ENCODE measurements around the gene AANAT. TPM values are rescaled to one million over a fixed set of nuclear protein-coding genes. Genes with fewer than 3 reads are reported as not detected.

AANAT gene
- total RNA-seq, 1 experiment from 2014 or later, result not detected

DNA sequence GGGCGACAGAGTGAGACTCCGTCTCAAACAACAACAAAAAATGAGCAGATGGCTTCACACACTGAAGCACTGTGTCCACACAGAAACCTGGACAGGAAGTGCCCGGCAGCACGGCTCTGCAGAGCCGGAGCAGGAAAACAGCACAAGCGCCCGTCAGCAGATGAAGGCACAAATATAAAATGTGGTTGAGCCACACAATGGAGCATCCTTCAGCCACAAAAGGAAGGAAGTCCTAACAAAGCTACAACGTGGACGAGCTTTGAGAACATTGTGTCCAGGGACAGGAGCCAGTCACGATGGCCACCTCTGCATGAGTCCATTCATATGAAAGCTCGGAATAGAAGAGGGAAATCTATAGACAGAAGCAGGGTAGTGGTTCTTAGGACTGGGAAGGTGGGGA, 18.2 kb downstream of the AANAT start:
- DNase-seq (ENCODE audit: extremely low read depth, low read depth), result no peak

- no peak for DNase-seq (ENCODE audit: extremely low read depth, low read depth)
Observed at GRCh38 chr17:76487451-76488192, 20.2 kb downstream of the AANAT start.

- no peak for DNase-seq (ENCODE audit: extremely low read depth, low read depth)
Observed at GRCh38 chr17:76490112-76490710, 22.8 kb downstream of the AANAT start.

- DNase-seq (ENCODE audit: extremely low read depth, low read depth), result no peak
Observed at GRCh38 chr17:76491271-76492122, 24.1 kb downstream of the AANAT start.

GRCh38 chr17:76492123-76492988, 25.0 kb downstream of the AANAT start:
- DNase-seq (ENCODE audit: extremely low read depth, low read depth), result no peak

DNA sequence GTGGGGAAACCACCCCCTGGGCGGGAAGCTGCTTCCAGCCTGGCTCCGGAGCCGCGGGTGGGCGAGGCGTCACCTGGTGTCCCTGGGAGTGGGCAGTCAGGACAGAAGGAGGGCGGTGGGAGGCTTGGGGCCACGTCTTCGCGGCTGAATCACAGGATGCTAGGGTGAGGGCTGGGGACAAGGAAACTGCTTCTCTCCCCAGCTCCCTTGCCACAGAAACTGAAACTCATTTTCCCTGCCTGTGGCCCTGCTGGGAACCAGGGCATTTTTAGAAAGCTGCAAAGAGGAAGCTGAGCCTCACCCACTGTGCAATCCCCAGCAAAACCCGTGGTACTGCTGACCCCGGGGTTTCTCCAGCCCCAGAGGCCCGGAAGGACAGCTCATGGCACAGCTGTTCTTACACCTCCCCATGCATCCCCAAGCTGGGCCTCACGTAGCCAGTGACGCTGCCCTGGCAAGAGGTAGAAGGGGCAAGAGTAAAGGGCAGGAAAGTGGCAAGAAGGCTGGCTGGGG, 25.6 kb downstream of the AANAT start:
- no peak for DNase-seq (ENCODE audit: extremely low read depth, low read depth)

- no peak for DNase-seq (ENCODE audit: extremely low read depth, low read depth)
Observed at GRCh38 chr17:76493505-76494167, 26.2 kb downstream of the AANAT start.

DNA sequence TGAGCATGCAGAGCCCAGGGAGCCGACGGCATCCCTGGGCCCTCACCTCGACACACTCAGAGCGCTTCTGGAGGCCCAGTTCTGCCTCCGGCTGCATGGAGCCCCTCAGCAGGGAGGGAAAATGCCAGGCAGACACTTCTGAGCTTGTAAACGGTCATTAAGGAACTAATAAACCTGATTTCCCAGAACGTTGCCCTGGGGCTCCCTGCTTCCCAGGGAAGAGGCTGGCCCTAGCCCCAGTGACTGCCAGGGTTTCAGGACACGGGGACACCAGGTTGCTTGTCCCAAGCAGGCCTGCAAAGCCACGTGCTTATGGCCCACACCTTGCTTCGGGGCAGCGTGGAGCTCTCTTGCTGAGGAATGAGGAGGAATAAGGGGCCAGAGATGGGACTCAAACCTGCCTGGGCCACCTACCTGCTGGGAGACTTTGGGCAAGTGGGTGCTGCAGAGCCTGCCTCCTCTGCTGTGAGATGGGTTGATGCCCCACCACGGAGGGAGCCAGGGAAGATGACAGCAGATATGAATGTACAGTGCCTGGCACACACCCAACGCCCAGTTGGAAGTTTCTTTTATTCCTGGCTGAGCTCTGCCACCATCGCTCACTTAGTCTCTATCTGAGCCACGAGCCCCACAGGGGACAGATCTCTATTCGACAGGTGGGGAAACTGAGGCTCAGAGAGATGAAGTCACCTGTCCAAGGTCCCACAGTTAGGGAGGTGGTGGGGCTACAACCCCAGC, 28.4 kb downstream of the AANAT start:
- DNase-seq (ENCODE audit: extremely low read depth, low read depth), result no peak

GRCh38 chr17:76496464-76496863, 29.1 kb downstream of the AANAT start:
- no peak for DNase-seq (ENCODE audit: extremely low read depth, low read depth)

DNA sequence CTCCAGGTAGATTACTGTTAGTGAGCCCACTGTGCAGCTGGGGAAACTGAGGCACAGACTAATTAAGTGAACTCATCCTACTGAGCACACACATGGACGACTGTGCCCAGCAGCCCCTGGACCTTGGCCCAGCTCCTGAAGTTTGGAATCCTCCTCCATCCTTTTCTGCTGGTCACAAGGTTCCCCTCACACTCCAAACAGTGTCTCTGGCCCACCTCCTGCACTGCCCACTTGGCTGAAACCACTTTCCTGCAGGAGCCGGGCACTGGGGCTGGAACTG, 30.2 kb downstream of the AANAT start:
- DNase-seq (ENCODE audit: extremely low read depth, low read depth), result no peak

DNA sequence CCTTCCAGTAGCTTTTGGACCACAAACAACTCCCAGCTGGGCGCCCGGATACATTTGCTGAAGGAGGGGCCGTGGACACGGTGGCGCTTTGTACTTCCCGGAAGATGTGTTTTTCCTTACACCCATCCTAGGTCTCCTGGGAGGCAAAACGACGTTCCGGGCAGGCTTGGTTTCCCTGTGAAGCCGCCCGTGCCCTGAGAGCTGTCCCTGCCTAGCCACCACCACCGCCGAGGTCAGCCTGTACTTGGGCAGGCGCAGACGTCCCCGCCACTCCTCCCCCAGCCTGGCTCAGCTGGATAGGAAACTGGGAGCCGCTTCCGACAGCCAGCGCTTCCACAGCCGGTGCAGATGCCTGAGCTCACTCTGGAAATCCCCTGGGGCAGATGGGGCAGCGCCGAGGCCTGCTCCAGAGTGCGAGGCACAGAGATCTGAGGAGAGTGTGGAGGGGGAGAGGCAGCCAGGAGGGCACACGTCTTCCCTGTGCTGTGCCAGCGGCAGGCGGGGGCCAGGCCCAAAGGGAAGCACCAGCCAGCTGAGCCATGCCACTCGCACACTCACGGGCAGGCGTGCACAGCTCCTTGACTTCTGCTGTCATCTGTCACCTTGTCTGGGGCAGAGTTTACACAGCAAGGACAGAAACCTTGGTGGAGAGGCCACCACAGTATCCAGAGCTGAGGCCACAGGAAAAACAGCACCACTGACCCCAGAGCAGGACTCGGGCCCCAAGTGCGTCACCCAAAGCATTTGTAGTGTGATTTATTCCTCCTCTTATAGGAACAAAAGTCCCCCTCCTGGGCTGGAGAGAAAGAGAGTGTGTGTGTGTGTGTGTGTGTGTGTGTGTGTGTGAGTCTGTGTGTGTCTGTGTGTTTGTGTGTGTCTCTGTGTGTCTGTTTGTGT, 30.8 kb downstream of the AANAT start:
- DNase-seq (ENCODE audit: extremely low read depth, low read depth), result peak; percentile 44

DNA sequence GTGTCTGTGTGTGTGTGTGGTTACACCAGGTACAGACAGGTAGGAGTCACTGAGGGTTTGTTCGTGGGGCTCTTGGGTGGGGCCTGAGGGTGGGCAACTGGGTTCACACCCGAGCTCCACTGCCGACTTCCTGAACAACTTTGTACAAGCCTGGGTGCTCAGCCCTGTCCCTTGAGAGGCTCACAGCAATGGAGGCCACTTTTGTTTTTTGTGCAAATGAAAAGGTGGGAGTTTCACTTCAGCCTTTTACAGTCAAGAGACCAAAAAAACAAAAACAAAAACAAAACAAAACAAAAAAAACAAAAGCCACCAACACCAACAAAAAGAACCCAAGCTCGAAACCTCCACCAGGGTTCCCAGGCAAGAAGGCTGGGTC, 31.5 kb downstream of the AANAT start:
- no peak for DNase-seq (ENCODE audit: extremely low read depth, low read depth)

DNA sequence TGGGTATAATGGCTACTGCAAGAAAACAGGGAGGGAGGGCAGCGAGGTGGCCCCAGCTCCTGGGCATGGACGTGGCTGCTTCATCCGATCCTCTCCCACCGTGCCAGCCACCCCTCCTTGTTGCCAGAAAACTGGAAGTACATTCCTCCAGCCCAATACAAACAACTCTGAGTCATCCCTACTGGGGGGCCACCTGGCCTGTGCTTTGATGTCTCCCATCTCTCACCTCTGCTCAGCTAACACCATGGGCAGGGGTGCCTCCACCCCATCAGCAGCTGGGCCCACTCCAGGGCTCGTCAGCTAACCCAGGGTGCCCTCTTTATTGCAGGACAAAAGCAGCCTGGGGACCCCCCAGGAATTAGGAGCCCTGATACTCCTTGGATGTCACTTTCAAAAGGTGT, 31.9 kb downstream of the AANAT start:
- DNase-seq (ENCODE audit: extremely low read depth, low read depth), result no peak

- DNase-seq (ENCODE audit: extremely low read depth, low read depth), result no peak
Observed at GRCh38 chr17:76500074-76500746, 32.8 kb downstream of the AANAT start.

GRCh38 chr17:76500747-76501017, 33.3 kb downstream of the AANAT start:
- no peak for DNase-seq (ENCODE audit: extremely low read depth, low read depth)

DNA sequence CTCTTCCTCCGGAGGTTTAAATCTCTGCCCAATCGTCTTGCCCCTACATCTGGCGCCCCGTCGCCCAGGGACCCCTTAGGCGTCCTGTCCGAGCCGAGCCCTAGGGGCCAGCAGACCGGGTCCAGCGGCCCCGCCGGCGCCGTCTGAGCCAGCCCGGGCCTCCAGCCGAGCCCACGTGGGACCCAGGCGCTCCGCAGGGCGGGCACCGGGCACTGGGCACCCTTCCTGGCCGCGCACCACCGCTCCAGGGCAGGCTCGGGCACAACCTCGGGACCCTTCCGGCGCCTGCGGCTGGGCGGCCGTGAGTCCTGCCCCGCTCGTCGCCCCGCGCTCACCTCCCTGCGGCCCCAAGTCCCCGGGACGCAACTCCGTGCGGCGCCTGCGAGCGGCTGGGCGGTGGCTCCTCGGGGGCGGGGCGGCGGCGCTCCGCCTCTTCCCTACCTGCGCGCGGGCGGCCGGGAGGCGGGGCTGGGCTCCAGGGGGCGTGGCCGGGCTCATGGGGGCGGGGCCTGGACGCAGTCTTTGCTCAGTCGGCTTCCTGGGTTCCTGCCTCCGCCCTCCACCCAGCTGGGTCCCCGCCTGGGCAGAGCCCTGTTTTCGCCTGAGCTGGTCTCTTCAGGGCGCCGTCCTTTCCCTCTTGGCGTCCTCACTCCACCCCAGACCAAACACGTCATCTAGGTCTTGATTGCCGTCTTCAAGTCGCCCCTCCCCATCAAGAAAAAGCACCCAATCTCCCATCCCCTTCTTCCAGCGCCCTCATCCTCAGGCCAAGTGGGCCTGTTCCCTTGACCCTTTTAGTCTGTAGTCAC, 33.8 kb downstream of the AANAT start, which contains the start of gene RHBDF2:
Gene RHBDF2, minus strand, starts transcription at position 406 of the 809 bp plus-strand sequence. CDS start 19,899 bp downstream, outside the sequence.
- DNase-seq (ENCODE audit: extremely low read depth, low read depth), result peak; percentile 82

DNA sequence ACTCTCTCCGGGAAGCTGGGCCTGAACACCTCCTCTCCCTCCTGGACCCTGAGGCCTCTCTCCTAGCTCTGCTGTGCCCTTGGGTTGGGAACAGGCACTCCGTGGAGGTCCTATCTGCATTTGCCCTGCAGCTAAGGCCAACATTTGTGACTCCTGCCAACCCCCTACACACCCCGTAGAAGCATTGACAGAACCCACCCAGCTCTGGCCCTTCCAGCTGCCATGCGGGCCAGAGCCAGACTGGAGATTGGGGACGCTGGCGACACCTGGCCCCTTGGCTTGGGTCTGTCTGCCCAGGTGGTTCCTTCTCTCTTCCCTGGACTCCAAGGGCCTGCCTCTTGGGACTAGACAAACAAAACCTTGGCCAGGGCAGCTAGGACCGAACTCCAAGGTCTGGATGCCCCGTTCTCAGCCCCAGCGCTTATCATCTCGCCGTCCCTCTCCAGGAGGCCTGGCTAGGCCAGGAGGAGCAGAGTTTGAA, 34.5 kb downstream of the AANAT start:
- DNase-seq (ENCODE audit: extremely low read depth, low read depth), result no peak

Data from NCI-H460 (cell line).